GM19035 (cell line): ENCODE measurements around the gene CCN2.
A peak's percentile ranks its signal among the peaks of the same experiment; 100 is the strongest.

ENCODE experiments used
- ATAC-seq: cut with Tn5 transposase; IDR thresholded peaks from one replicate; pipeline ENCODE4 v1.9.1; 2021; ENCODE audit not compliant: unreplicated experiment

CCN2 gene

GRCh38 chr6:131950767-131951575 lies at the start of gene CCN2:
Gene CCN2, minus strand, starts transcription at chr6:131951372. Its CDS starts 200 bp downstream, at chr6:131951172.
- no peak for ATAC-seq

- ATAC-seq, result no peak
Measured at GRCh38 chr6:132000296-132000695, 49.1 kb upstream of the CCN2 start.

- peak; percentile 72 for ATAC-seq
Measured at GRCh38 chr6:131999545-132000146, 48.5 kb upstream of the CCN2 start.

- ATAC-seq, result no peak
Measured at GRCh38 chr6:131998255-131998982, 47.2 kb upstream of the CCN2 start.

GRCh38 chr6:131997429-131998153 lies 46.4 kb upstream of the CCN2 start:
- ATAC-seq, result no peak

GRCh38 chr6:131995917-131996316 lies 44.7 kb upstream of the CCN2 start:
- ATAC-seq, result no peak

- ATAC-seq, result no peak
Measured at GRCh38 chr6:131992557-131992956, 41.4 kb upstream of the CCN2 start.

- no peak for ATAC-seq
Measured at GRCh38 chr6:131989036-131989435, 37.9 kb upstream of the CCN2 start.

- no peak for ATAC-seq
Measured at GRCh38 chr6:131982740-131983259, 31.6 kb upstream of the CCN2 start.

- ATAC-seq, result no peak
Measured at GRCh38 chr6:131981624-131981978, 30.4 kb upstream of the CCN2 start.

GRCh38 chr6:131980791-131981623 lies 29.8 kb upstream of the CCN2 start:
- ATAC-seq, result no peak

GRCh38 chr6:131980338-131980790 lies 29.2 kb upstream of the CCN2 start:
- ATAC-seq, result no peak

GRCh38 chr6:131979515-131980337 lies 28.6 kb upstream of the CCN2 start:
- ATAC-seq, result no peak

- no peak for ATAC-seq
Measured at GRCh38 chr6:131978522-131978921, 27.4 kb upstream of the CCN2 start.

- no peak for ATAC-seq
Measured at GRCh38 chr6:131976545-131977061, 25.4 kb upstream of the CCN2 start.

GRCh38 chr6:131972741-131973140 lies 21.6 kb upstream of the CCN2 start:
- ATAC-seq, result no peak

GRCh38 chr6:131970076-131970859 lies 19.1 kb upstream of the CCN2 start:
- no peak for ATAC-seq

- ATAC-seq, result no peak
Measured at GRCh38 chr6:131968656-131969055, 17.5 kb upstream of the CCN2 start.
